Endothelial cell of umbilical vein (primary cell): ENCODE measurements around the gene ARHGAP29. TPM values are rescaled to one million over a fixed set of nuclear protein-coding genes. Genes with fewer than 3 reads are reported as not detected.

ENCODE experiments used
- BruUV-seq: library from RNA; stranded (reverse); fragments of 400-500 nt; replicated peaks from 2 replicates; lab custom pipeline; 2021; lab: Mats Ljungman, UMichigan
- CTCF ChIA-PET: fragments of 300-600, 350-600 bp; sonication (Branson Sonifier 250); formaldehyde crosslinking; loops from one replicate; lab custom pipeline; 2021; ENCODE audit warnings: antibody characterized with exemption, inconsistent platforms; lab: Charles Lee
- POLR2A ChIA-PET: fragments of 300-600, 350-600 bp; sonication (Branson Sonifier 250); formaldehyde crosslinking; loops from one replicate; lab custom pipeline; 2021; ENCODE audit warnings: antibody characterized with exemption, inconsistent platforms; lab: Charles Lee
- DNase-seq: peaks from one replicate; pipeline ENCODE4 v3.0.0-alpha.2; 2011; ENCODE audit warnings: low read depth, low spot score
- FAIRE-seq: peaks from 2 replicates; lab custom pipeline; 2011; peaks lifted over from hg19 to GRCh38; lab: Jason Lieb, UNC
- H2AFZ ChIP-seq: 2 replicates; pipeline ENCODE4 v1.6.0; 2012; ENCODE audit warnings: low read depth, low read length, control low read depth, inconsistent platforms
- H3K27ac ChIP-seq: 2 replicates; pipeline ENCODE4 v1.5.1; 2011; ENCODE audit warnings: low read depth, mild to moderate bottlenecking, control low read depth, low read length, moderate library complexity; ENCODE audit not compliant: insufficient read depth
- H3K27me3 ChIP-seq, 2 experiments: 2 replicates each; pipeline versions ENCODE4 v1.6.0 to v1.6.1; 2011; ENCODE audit warnings: low read length in 2 of 2, mixed read lengths in 1 of 2; ENCODE audit not compliant: control insufficient read depth in 2 of 2, insufficient read depth in 2 of 2
- H3K36me3 ChIP-seq, 2 experiments: 2 replicates in 1 of 2; 3 replicates in 1 of 2; pipeline ENCODE4 v1.5.1; 2011; ENCODE audit warnings: low read length in 2 of 2, mild to moderate bottlenecking in 1 of 2, moderate library complexity in 1 of 2; ENCODE audit not compliant: control insufficient read depth in 2 of 2, insufficient read depth in 2 of 2; ENCODE audit errors: extremely low read depth in 1 of 2
- H3K4me1 ChIP-seq: 3 replicates; pipeline ENCODE4 v1.5.1; 2011; ENCODE audit warnings: mild to moderate bottlenecking, low read length; ENCODE audit not compliant: control insufficient read depth, insufficient read depth; ENCODE audit errors: extremely low read depth
- H3K4me2 ChIP-seq: 2 replicates; pipeline ENCODE4 v1.6.1; 2011; ENCODE audit warnings: low read length, control low read depth, mixed read lengths; ENCODE audit not compliant: insufficient read depth
- H3K4me3 ChIP-seq, 3 experiments: fragments of 200-600 bp in 1 of 3; sonication (generic), shearing (Covaris generic) in 1 of 3; replicated peaks in 1 of 3; 2 replicates each; pipeline ENCODE4 v1.5.1; 2011 to 2016; ENCODE audit warnings: control low read depth in 3 of 3, low read length in 3 of 3, mild to moderate bottlenecking in 2 of 3, inconsistent platforms in 1 of 3, low read depth in 1 of 3, moderate library complexity in 1 of 3; ENCODE audit not compliant: insufficient read depth in 1 of 3
- H3K79me2 ChIP-seq: 2 replicates; pipeline ENCODE4 v1.6.0; 2012; ENCODE audit warnings: low read length, inconsistent platforms; ENCODE audit not compliant: control insufficient read depth, insufficient read depth
- H3K9ac ChIP-seq: replicated peaks from 2 replicates; pipeline ENCODE3; 2011; ENCODE audit warnings: low read length, control low read depth; ENCODE audit not compliant: insufficient read depth; ENCODE audit errors: extremely low read depth
- H3K9me1 ChIP-seq: replicated peaks from 3 replicates; pipeline ENCODE4 v1.6.0; 2011; ENCODE audit warnings: mild to moderate bottlenecking, low read length; ENCODE audit not compliant: control insufficient read depth, insufficient read depth; ENCODE audit errors: extremely low read depth
- H3K9me3 ChIP-seq: replicated peaks from 2 replicates; pipeline ENCODE4 v1.5.1; 2012; ENCODE audit warnings: low read length, inconsistent platforms; ENCODE audit not compliant: control insufficient read depth, insufficient read depth
- H4K20me1 ChIP-seq: replicated peaks from 2 replicates; pipeline ENCODE3; 2011; ENCODE audit warnings: mild to moderate bottlenecking, low read length; ENCODE audit not compliant: control insufficient read depth, insufficient read depth; ENCODE audit errors: extremely low read depth
- EZH2 ChIP-seq: IDR thresholded peaks from 2 replicates; pipeline ENCODE4 v1.6.1; 2012; ENCODE audit warnings: borderline replicate concordance, low read depth, mild to moderate bottlenecking, moderate library complexity, low read length, inconsistent platforms; ENCODE audit not compliant: severe bottlenecking
- FOS ChIP-seq: IDR thresholded peaks from 2 replicates; pipeline ENCODE4 v1.6.1; 2011; ENCODE audit warnings: mild to moderate bottlenecking, low read length, moderate library complexity, borderline replicate concordance; ENCODE audit not compliant: insufficient read depth
- GATA2 ChIP-seq: IDR thresholded peaks from 2 replicates; pipeline ENCODE4 v1.7.0; 2011; ENCODE audit warnings: low read depth, mild to moderate bottlenecking, moderate library complexity, mixed read lengths, low read length; ENCODE audit not compliant: insufficient read length, insufficient read depth
- JUN ChIP-seq: IDR thresholded peaks from 2 replicates; pipeline ENCODE4 v1.6.1; 2011; ENCODE audit warnings: borderline replicate concordance, low read depth; ENCODE audit not compliant: insufficient read length, insufficient read depth
- MYC ChIP-seq: IDR thresholded peaks from one replicate; pipeline ENCODE4 v1.6.1; 2011; ENCODE audit warnings: mild to moderate bottlenecking, low read depth, low read length
- POLR2A ChIP-seq: IDR thresholded peaks from 2 replicates; pipeline ENCODE4 v1.6.1; 2012; ENCODE audit warnings: low read depth, mild to moderate bottlenecking, control low read depth, low read length
- POLR2AphosphoS5 ChIP-seq: IDR thresholded peaks from 2 replicates; pipeline ENCODE4 v1.6.1; 2012; ENCODE audit warnings: low read depth, mild to moderate bottlenecking, control low read depth, low read length, moderate library complexity; ENCODE audit not compliant: insufficient read depth
- dilution Hi-C: fragments of 300-500 bp; cut with MboI; formaldehyde crosslinking; loops from one replicate; pipeline ENCODE4 v1.15.0; 2019; ENCODE audit warnings: low sequenced_read_pairs; ENCODE audit not compliant: extremely low pct_ligation_motif_present
- intact Hi-C: fragments of 100-400 bp; cut with micrococcal nuclease; formaldehyde crosslinking; loops from one replicate; pipeline ENCODE4 v1.10.0; 2022
- polyA plus RNA-seq, 4 experiments: library from polyadenylated mRNA; depleted of rRNA in 3 of 4; stranded (reverse) in 3 of 4; unstranded in 1 of 4; fragments of >200 nt; gene quantifications; 2 replicates each; pipeline versions ENCODE4 v1.2.1 to v1.2.3, GENCODE V29; 2011 to 2012; ENCODE audit warnings: missing spikeins in 1 of 4
- total RNA-seq: library from RNA; stranded (reverse); gene quantifications from 2 replicates; pipeline ENCODE4 v1.2.3, GENCODE V29; 2021
- TF ChIP-seq, protein P1 (sequence below): IDR thresholded peaks from 2 replicates; pipeline ENCODE4 v1.6.1; 2011; ENCODE audit not compliant: insufficient read depth, insufficient read length
- TF ChIP-seq, protein P2 (sequence below), 2 donors: IDR thresholded peaks; 1 replicate in 1 of 2; 2 replicates in 1 of 2; pipeline ENCODE4 v1.5.1; 2011; ENCODE audit warnings: low read length in 2 of 2, mild to moderate bottlenecking in 2 of 2, moderate library complexity in 2 of 2, control low read depth in 1 of 2, inconsistent platforms in 1 of 2, low read depth in 1 of 2; ENCODE audit not compliant: insufficient read depth in 1 of 2; ENCODE audit errors: extremely low read depth in 1 of 2

ARHGAP29 gene
- total and polyA plus RNA-seq, 2 donors (not counting 3 experiments of a cell fraction or from before 2014, with no cell fraction given), result 56.3 to 199 TPM

DNA sequence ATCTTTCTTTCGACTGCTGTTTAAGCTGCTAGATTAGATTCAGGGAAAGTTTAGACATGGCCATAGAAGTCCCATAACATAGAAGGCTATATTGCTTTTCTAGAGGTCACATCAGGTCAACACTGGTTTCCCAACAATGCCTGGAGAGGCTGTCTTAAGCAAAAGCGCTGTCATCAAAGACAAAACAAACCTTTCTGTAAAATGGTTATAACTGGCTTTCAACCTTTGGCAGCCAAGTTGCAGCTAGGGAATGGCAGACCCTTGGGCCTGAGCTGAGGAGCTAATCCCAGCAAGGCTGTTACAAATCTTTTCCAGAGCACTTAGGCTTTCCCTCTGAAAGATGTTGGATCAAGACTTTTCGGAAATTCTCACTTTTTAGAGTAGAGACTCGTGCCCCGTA lies 105.3 kb downstream of the ARHGAP29 start:
- CTCF ChIA-PET, result interaction anchor here (0.6 to 1.6 kb wide), 3 partner anchors 9 to 107 kb away, joined by 3 read pairs; no protein-coding TSS in a partner anchor
- H3K36me3 ChIP-seq, result no peaks in the 10 kb centered on the region
- H2AFZ ChIP-seq, result no peak overlapping the region
- no peak overlapping the region for H3K27ac ChIP-seq
- no peak for DNase-seq
- H3K4me3 ChIP-seq, result no peak overlapping the region
- FAIRE-seq, result no peak
- no peaks in the 10 kb centered on the region for H4K20me1 ChIP-seq
- BruUV-seq, result no TSS peak
- POLR2A ChIA-PET, result no interaction called here
- TF ChIP-seq FOS, result no peak
- no peak for TF ChIP-seq POLR2A
- no peak for TF ChIP-seq POLR2AphosphoS5
- TF ChIP-seq, protein P1, sequence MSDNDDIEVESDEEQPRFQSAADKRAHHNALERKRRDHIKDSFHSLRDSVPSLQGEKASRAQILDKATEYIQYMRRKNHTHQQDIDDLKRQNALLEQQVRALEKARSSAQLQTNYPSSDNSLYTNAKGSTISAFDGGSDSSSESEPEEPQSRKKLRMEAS, result no peak
- TF ChIP-seq JUN, result no peak
- TF ChIP-seq MYC, result no peak
- TF ChIP-seq, protein P2, sequence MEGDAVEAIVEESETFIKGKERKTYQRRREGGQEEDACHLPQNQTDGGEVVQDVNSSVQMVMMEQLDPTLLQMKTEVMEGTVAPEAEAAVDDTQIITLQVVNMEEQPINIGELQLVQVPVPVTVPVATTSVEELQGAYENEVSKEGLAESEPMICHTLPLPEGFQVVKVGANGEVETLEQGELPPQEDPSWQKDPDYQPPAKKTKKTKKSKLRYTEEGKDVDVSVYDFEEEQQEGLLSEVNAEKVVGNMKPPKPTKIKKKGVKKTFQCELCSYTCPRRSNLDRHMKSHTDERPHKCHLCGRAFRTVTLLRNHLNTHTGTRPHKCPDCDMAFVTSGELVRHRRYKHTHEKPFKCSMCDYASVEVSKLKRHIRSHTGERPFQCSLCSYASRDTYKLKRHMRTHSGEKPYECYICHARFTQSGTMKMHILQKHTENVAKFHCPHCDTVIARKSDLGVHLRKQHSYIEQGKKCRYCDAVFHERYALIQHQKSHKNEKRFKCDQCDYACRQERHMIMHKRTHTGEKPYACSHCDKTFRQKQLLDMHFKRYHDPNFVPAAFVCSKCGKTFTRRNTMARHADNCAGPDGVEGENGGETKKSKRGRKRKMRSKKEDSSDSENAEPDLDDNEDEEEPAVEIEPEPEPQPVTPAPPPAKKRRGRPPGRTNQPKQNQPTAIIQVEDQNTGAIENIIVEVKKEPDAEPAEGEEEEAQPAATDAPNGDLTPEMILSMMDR (IDR thresholded peaks at IDR 0.05; ENCODE audit: extremely low read depth in 1 of 2, insufficient read depth in 1 of 2, low read depth in 1 of 2, low read length in 2 of 2), result no peak
- no peak for TF ChIP-seq GATA2
- TF ChIP-seq EZH2, result no peak
- no peak overlapping the region for H3K4me2 ChIP-seq
- no peak overlapping the region for H3K9ac ChIP-seq
- peaks cover 4% of the 10 kb centered on the region for H3K4me1 ChIP-seq
- intact Hi-C loops, result no loop called here
- H3K9me3 ChIP-seq, result no peaks in the 10 kb centered on the region
- no peaks in the 10 kb centered on the region for H3K79me2 ChIP-seq
- H3K27me3 ChIP-seq, result no peaks in the 10 kb centered on the region
- dilution Hi-C loops, result no loop called here
- H3K9me1 ChIP-seq, result no peaks in the 10 kb centered on the region
